GM20431 (cell line): Measurements from ENCODE around the gene DAB2IP.

ENCODE experiments used
- in situ Hi-C: fragments of 300-500 bp; cut with MseI, MboI; formaldehyde crosslinking; loops from one replicate; pipeline ENCODE4 v1.15.0; 2020; ENCODE audit warnings: low sequenced_read_pairs; ENCODE audit not compliant: unreplicated experiment

DAB2IP gene

GRCh38 chr9:121769939-121770338, 118.5 kb downstream of the DAB2IP start:
- in situ Hi-C loops, result no loop called here

GRCh38 chr9:121770415-121771273, 119.2 kb downstream of the DAB2IP start:
- in situ Hi-C loops, result no loop called here

DNA sequence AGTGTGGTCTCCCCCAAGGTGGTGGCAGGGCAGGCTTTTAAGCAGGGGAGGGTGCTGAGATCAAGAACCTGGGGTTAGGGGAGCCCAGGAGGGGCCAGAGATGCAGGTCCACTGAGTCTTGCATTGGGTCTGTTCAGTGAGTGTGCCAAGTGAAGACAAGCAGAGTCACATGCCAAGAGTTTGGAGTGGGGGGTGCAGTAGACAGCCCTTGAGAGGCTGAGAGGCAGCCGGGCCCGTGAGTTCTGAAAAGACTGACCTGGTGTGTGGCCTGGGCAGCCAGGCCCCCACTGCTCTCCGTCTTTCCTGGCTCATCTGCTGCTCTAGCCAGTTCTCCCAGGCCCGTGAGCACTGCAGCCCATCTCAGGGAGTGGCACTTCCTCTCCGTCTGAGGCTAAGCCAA, 120.0 kb downstream of the DAB2IP start:
- in situ Hi-C loops, result no loop called here

DNA sequence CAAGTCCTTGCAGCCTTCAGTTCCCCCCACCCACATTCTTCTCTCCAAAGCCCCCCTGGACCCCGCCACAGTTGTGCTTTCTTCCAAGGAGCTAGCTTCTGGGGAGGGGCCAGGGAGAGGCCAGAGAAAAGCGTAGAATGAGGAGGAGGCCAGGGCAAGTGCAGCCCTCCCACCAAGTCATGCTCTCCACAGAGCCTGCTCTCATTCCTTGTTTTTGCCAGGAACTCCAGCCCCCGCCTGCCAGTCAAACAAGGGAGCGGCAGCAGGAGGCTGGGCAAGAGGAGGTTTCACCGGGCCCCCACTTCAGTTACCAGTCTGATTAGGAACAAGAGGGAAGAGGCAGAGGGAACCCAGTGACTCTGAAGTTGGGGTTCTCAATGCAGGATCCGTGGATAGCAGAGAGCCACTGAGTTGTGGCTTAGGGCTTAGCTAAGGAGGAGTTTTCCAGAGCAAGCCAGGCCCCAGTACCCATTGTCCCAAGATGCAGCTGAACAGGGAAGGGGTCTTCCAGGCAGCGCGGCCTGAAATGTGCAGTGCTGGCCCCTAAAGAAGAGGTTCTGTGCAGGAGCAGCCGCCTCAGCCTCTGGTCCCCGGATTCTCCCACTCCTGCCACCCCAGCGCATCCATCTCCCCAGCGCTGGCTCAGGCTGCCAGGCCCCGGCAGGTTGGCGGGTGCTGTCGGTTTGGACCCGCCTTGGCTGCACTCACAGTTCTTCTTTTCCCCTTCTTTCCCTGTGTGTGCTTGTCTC, 120.6 kb downstream of the DAB2IP start:
- in situ Hi-C loops, result no loop called here

DNA sequence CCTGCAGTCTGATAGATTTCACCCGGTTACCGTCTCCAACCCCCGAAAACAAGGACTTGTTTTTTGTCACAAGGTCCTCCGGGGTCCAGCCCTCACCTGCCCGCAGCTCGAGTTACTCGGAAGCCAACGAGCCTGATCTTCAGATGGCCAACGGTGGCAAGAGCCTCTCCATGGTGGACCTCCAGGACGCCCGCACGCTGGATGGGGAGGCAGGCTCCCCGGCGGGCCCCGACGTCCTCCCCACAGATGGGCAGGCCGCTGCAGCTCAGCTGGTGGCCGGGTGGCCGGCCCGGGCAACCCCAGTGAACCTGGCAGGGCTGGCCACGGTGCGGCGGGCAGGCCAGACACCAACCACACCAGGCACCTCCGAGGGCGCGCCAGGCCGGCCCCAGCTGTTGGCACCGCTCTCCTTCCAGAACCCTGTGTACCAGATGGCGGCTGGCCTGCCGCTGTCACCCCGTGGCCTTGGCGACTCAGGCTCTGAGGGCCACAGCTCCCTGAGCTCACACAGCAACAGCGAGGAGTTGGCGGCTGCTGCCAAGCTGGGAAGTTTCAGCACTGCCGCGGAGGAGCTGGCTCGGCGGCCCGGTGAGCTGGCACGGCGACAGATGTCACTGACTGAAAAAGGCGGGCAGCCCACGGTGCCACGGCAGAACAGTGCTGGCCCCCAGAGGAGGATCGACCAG, 121.3 kb downstream of the DAB2IP start:
- in situ Hi-C loops, result no loop called here

DNA sequence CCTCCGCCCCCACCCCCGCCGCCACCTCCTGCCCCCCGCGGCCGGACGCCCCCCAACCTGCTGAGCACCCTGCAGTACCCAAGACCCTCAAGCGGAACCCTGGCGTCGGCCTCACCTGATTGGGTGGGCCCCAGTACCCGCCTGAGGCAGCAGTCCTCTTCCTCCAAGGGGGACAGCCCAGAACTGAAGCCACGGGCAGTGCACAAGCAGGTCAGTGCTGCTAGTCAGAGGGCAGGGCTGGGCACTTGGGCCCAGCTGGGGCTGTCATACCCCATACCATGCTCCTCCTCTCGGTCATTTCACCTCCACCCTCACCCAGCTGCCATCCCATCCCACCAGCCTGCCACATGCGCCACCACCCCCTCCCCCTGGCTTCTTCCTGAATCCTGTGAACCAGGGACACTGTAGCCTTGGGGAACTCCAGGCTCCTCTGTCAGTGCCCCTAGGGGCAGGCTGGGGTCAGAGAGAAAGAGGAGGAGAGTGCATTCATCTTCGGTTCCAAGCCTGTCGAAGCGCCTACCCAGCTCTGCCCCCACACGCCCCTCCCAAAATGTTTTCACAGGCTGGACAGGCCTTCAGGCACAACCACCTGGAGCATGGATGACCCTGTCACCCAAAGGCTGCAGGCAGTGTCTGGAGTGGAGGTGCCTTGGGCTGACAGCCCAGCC, 122.0 kb downstream of the DAB2IP start:
- in situ Hi-C loops, result no loop called here

- in situ Hi-C loops, result no loop called here
Measured at GRCh38 chr9:121773954-121774714, 122.7 kb downstream of the DAB2IP start.

DNA sequence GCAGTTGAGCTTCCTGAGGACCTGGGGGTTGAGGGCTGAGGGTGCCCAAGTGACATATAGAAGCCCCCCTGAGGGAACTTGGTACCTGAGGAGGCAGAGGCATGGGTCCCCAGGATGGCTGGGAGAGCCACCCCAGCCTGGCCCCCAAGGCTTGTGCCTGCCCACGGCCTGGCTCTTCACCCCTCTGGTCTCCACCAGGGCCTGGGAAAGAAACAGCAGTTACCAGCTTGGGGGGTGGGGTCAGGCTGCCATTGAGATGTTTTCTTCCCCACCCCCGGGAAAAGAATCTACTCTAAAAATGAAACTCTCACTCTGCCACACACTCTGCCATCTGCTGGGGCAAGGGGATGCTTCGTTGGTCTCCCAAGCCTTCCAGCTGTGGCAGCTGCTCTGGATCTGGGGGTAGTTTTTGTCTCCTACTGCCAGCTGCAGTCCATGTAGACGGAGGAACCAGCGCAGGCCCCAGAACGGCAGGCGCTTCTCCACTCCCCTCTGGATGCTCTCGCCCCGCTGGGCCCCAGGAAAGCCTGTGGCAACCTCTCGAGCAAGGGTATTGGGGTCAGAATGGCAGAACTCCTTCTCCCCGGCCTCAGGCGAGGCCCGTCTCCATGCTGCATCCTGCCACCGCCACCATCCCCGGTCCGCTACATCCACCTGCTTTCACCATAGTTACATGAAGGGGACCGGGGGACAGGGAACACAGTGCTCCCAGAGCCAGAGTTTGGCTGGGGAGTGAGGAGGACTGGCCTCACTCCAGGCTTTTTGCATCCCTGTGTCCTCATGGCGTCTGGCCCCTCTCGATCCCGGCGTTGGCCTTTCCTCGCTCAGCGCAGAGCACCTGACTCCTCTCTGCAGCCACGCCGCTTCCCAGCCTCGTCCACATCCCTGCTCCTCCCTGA, 123.5 kb downstream of the DAB2IP start:
- in situ Hi-C loops, result no loop called here

- in situ Hi-C loops, result no loop called here
Measured at GRCh38 chr9:121776001-121776738, 124.7 kb downstream of the DAB2IP start.

- in situ Hi-C loops, result no loop called here
Measured at GRCh38 chr9:121776739-121777637, 125.6 kb downstream of the DAB2IP start.

DNA sequence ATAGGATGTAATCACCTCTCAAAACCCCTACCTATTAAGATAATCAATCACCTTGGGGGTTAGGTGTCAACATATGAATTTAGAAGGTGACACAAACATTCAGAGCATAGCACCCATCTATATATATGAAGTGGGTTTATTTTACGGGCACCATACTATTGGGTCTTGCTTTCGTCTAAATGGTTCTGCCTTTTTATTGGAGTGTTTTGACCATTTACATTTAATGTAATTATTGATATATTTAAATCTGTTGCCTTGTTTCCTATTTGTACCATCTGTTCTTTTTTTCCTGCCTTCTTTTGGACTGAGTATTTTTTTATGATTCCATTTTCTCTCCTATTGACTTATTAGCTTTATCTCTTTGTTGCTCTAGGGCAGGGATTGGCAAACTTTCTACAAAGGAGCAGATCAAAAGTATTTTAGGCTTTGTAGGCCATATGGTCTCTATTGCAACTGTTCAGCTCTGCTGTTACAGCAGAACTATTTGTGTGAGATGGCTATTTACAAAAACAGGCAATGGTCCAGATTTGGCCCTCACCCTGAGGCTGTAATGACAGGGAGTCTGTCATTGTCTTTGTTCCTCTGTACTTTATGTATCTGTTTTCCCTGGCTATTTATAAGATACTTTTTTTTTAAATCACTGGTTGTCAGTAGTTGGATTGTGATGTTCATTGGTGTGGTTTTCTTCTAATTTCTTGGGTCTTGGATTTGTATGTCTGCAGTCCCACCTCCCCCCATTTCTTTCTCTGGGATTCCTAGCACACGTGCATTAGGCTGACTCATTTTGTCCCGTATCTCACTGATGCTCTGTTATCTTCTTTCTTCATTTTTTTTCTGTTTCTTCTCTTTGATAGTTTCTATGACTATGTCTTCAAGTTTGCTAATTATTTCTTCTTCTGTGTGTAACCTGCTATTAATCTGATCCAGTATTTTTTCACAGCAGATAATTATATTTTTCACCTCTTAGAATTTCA, 127.1 kb downstream of the DAB2IP start:
- in situ Hi-C loops, result no loop called here

- in situ Hi-C loops, result no loop called here
Measured at GRCh38 chr9:121779381-121780117, 128.1 kb downstream of the DAB2IP start.

DNA sequence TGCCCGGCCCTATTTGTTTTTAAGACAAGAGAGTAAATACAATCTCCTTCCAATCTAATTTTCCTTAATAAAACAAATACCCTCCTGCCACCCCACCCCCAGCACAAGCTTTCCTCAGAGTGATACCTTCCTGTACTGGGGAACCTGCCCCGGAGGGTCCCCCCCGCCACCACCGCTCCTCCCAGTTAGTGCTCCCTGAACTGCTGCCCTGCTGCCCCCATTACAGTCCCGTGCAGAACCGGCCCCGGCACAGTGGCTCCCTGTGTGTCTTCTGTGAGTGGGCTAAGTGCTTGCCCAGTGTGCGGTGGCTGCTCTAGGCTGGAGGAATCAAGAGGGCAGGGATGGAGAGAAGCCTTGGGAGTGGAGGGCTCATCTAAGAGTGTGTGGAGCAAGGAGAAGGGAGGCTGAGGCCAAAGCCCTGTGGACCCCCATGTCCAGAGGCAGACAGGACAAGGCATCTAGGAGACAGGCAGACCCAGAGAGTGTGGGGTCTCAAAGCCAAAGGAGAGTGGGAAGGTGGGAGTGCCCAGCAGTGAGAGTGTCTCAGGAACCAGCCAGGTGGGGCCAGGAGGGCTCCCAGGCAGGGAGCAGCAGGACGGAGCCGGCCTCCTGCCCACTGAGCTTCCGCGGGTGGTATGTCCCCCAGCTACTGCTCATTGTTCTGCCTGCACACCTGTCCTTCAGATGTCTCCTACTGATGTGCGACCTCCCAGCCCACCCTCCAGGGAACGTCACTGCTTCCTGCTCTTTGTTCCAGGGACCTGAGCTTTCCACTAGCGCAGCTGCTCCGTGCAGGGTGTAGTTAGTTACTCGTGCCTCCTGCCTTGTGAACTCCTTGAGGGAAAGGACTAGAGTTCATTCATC, 129.0 kb downstream of the DAB2IP start:
- in situ Hi-C loops, result no loop called here

DNA sequence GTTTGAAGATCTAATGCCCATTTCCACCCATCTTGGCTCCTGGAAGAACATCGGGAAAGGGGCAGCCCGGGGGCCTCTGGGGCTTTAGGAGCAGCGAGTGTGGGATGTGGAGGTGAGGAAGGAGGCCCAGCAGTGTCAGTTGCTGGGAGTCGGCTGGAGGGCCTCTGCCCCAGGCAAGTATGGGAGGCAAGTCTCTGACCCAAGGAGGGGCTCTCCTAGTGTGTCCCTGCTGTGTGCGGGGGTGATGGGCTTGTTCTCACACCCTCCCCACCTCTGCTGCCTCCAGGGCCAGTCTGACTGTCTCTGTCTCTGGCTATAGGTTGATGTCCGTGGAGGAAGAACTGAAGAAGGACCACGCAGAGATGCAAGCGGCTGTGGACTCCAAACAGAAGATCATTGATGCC, 129.7 kb downstream of the DAB2IP start:
- in situ Hi-C loops, result no loop called here
